Activated naive CD8-positive, alpha-beta T cell treated with anti-CD3 and anti-CD28 coated beads for 36 hours (primary cell): ENCODE data around the gene NPAS1. TPM values are rescaled to one million over a fixed set of nuclear protein-coding genes. Genes with fewer than 3 reads are reported as not detected.
"Not testable (repeated sequence)": the region's sequence is repeated elsewhere in the genome, so short reads cannot be mapped to it uniquely, and the experiment has no call there.

Experiments used
- DNase-seq: peaks from one replicate; pipeline ENCODE4 v3.0.0; 2021
- H3K27ac Mint-ChIP-seq: one replicate; pipeline ENCODE4 v1.8.0; 2022; ENCODE audit warnings: mild to moderate bottlenecking, moderate library complexity, mixed read lengths
- H3K27me3 Mint-ChIP-seq: one replicate; pipeline ENCODE4 v1.8.0; 2022; ENCODE audit warnings: mild to moderate bottlenecking, mixed read lengths
- H3K36me3 Mint-ChIP-seq: one replicate; pipeline ENCODE4 v1.8.0; 2021; ENCODE audit warnings: mild to moderate bottlenecking, mixed read lengths
- H3K4me1 Mint-ChIP-seq: one replicate; pipeline ENCODE4 v1.8.0; 2021; ENCODE audit warnings: mixed read lengths
- H3K4me3 Mint-ChIP-seq: one replicate; pipeline ENCODE4 v1.8.0; 2022; ENCODE audit warnings: mild to moderate bottlenecking, moderate library complexity, mixed read lengths
- H3K9me3 Mint-ChIP-seq: one replicate; pipeline ENCODE4 v1.8.0; 2022; ENCODE audit warnings: mixed read lengths
- total RNA-seq, 2 experiments: library from RNA; stranded (reverse); gene quantifications; one replicate each; pipeline ENCODE4 v1.2.3, GENCODE V29; 2021

Gene NPAS1
- total RNA-seq, 2 experiments from 2014 or later, result 0.52 to 0.91 TPM

- H3K9me3 Mint-ChIP-seq, result peaks cover 2% of the 10 kb centered on the region
- H3K36me3 Mint-ChIP-seq, result peaks cover 5% of the 10 kb centered on the region
- no peak overlapping the region for H3K27ac Mint-ChIP-seq
- no peaks in the 10 kb centered on the region for H3K27me3 Mint-ChIP-seq
- no peak overlapping the region for H3K4me3 Mint-ChIP-seq
- H3K4me1 Mint-ChIP-seq, result peaks cover 8% of the 10 kb centered on the region
- no peak for DNase-seq
Observed at GRCh38 chr19:47044946-47045866, 25.6 kb downstream of the NPAS1 start.

- Mint-ChIP-seq H3K27ac (no peak overlapping the region), H3K36me3 (peaks cover 5% of the 10 kb centered on the region), H3K4me3 (no peak overlapping the region), H3K27me3 (no peaks in the 10 kb centered on the region), H3K9me3 (peaks cover 2% of the 10 kb centered on the region), H3K4me1 (peaks cover 8% of the 10 kb centered on the region)
- DNase-seq, result no peak
Observed at GRCh38 chr19:47045867-47046470, 26.3 kb downstream of the NPAS1 start.

DNA sequence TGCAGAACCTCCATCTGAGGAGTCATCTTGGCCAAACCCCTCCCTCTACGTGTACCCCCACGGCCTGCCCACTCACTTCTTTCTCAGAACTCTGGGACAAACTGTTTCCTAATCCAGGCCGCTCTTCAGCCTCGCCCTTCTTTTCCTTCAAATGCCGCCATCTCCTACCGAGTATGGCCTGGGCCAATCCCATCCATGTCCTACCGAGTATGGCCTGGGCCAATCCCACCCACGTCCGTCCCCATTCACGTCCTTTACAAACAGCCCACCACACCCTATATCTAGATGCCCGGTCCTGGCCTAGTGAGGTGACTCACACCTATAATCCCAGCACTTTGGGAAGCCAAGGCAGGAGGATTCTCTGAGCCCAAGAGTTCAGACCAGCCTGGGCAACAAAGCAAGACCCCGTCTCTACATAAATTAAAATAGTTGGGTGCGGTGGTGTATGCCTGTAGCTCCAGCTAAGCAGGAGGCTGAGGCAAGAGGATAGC is 27.7 kb downstream of the NPAS1 start:
- Mint-ChIP-seq H3K4me3 (peak overlapping the region; percentile 93), H3K4me1 (peaks cover 8% of the 10 kb centered on the region), H3K27me3 (no peaks in the 10 kb centered on the region), H3K9me3 (peaks cover 2% of the 10 kb centered on the region), H3K27ac (no peak overlapping the region), H3K36me3 (peaks cover 5% of the 10 kb centered on the region)
- no peak for DNase-seq

GRCh38 chr19:47047763-47048405 is 28.2 kb downstream of the NPAS1 start:
- DNase-seq, result peak; percentile 82
- H3K4me1 Mint-ChIP-seq, result peaks cover 8% of the 10 kb centered on the region
- H3K4me3 Mint-ChIP-seq, result peak overlapping the region; percentile 93
- H3K36me3 Mint-ChIP-seq, result peaks cover 5% of the 10 kb centered on the region
- H3K27me3 Mint-ChIP-seq, result no peaks in the 10 kb centered on the region
- H3K9me3 Mint-ChIP-seq, result peaks cover 2% of the 10 kb centered on the region
- peak overlapping the region; percentile 88 for H3K27ac Mint-ChIP-seq

GRCh38 chr19:47049307-47049700 is 29.7 kb downstream of the NPAS1 start:
- peaks cover 2% of the 10 kb centered on the region for H3K9me3 Mint-ChIP-seq
- H3K4me3 Mint-ChIP-seq, result peak overlapping the region; percentile 93
- H3K4me1 Mint-ChIP-seq, result peaks cover 8% of the 10 kb centered on the region

GRCh38 chr19:47050562-47050961 is 30.9 kb downstream of the NPAS1 start:
- not testable (repeated sequence) for H3K4me1 Mint-ChIP-seq, H3K9me3 Mint-ChIP-seq, H3K4me3 Mint-ChIP-seq, H3K36me3 Mint-ChIP-seq, H3K27me3 Mint-ChIP-seq, DNase-seq, H3K27ac Mint-ChIP-seq

More at GRCh38 chr19:47049307-47049700, 29.7 kb downstream of the NPAS1 start:
- Mint-ChIP-seq H3K36me3 (peaks cover 5% of the 10 kb centered on the region), H3K27me3 (no peaks in the 10 kb centered on the region), H3K27ac (peak overlapping the region; percentile 77)
- DNase-seq, result no peak

DNA sequence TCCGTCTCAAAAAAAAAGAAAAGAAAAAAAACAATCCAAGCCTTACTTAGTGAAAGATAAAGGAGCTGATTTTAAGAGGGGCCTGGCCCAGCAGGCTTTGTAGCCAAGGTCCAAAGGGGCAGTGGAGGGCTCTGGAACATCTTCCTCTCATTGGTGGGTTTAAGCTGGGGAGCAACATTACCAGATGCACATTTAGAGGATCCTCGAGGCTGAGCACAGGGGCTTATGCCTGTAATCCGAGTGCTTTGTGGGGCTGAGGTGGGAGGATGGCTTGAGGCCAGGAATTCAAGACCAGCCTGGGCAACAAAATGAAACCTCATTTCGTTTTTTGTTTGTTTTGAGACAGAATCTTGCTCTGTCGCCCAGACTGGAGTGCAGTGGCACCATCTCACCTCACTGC is 36.8 kb downstream of the NPAS1 start:
- Mint-ChIP-seq H3K4me3 (no peak overlapping the region), H3K36me3 (no peaks in the 10 kb centered on the region), H3K4me1 (no peaks in the 10 kb centered on the region), H3K27me3 (no peaks in the 10 kb centered on the region), H3K9me3 (no peaks in the 10 kb centered on the region), H3K27ac (no peak overlapping the region)
- DNase-seq, result no peak

- H3K36me3 Mint-ChIP-seq, result no peaks in the 10 kb centered on the region
- H3K4me1 Mint-ChIP-seq, result no peaks in the 10 kb centered on the region
- DNase-seq, result no peak
- no peak overlapping the region for H3K27ac Mint-ChIP-seq
- no peak overlapping the region for H3K4me3 Mint-ChIP-seq
- H3K9me3 Mint-ChIP-seq, result no peaks in the 10 kb centered on the region
- H3K27me3 Mint-ChIP-seq, result no peaks in the 10 kb centered on the region
Observed at GRCh38 chr19:47057328-47057727, 37.7 kb downstream of the NPAS1 start.

DNA sequence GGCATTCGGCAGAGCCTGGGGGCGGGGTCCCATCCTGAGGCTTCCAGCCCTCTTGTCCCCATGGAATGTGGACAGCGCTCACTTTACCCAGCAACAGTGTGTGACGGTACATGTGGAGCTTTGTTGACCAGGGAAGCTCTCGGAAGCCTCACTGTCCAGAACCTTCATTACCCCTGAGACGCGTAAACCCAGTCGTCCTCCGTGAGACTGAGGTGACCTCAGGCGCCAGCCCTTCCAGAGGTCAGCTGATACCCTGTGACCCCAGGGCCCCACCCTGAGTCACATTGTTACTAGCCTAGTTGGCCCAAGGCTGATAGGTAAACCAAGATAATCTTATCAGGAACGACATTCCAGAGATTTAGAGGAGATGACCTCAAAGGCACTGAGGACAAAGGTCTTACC is 39.0 kb downstream of the NPAS1 start:
- H3K36me3 Mint-ChIP-seq, result no peaks in the 10 kb centered on the region
- no peaks in the 10 kb centered on the region for H3K27me3 Mint-ChIP-seq
- no peaks in the 10 kb centered on the region for H3K9me3 Mint-ChIP-seq
- no peak for DNase-seq
- H3K4me1 Mint-ChIP-seq, result no peaks in the 10 kb centered on the region
- no peak overlapping the region for H3K27ac Mint-ChIP-seq
- H3K4me3 Mint-ChIP-seq, result no peak overlapping the region

GRCh38 chr19:47063874-47064273 is 44.2 kb downstream of the NPAS1 start:
- H3K4me1 Mint-ChIP-seq, result no peaks in the 10 kb centered on the region
- H3K36me3 Mint-ChIP-seq, result peaks cover 2% of the 10 kb centered on the region
- no peak overlapping the region for H3K27ac Mint-ChIP-seq

DNA sequence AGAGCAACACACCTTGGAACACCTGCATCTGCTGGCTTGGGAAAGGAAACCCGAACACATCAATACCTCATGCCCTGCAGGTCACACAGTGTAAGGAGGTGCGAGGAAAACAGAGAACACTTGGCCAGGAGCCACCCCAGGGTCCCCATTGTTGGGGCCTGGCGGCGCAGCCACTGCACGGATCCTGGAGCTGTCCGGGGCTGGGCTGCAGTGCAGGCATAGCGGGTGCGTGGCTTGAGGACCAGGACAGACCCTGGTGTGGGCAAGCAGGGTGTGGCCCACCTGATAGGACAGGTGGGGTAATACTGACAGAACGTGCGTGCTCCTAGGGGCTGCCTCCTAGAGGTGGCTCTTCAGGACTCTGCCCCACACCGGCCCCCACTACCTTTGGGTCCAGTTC is 45.6 kb downstream of the NPAS1 start:
- no peaks in the 10 kb centered on the region for H3K4me1 Mint-ChIP-seq
- no peak for DNase-seq
- peaks cover 8% of the 10 kb centered on the region for H3K36me3 Mint-ChIP-seq
- H3K27ac Mint-ChIP-seq, result no peak overlapping the region
- H3K9me3 Mint-ChIP-seq, result no peaks in the 10 kb centered on the region
- no peaks in the 10 kb centered on the region for H3K27me3 Mint-ChIP-seq
- no peak overlapping the region for H3K4me3 Mint-ChIP-seq

More at GRCh38 chr19:47063874-47064273, 44.2 kb downstream of the NPAS1 start:
- DNase-seq, result no peak
- no peak overlapping the region for H3K4me3 Mint-ChIP-seq
- no peaks in the 10 kb centered on the region for H3K27me3 Mint-ChIP-seq
- no peaks in the 10 kb centered on the region for H3K9me3 Mint-ChIP-seq

DNA sequence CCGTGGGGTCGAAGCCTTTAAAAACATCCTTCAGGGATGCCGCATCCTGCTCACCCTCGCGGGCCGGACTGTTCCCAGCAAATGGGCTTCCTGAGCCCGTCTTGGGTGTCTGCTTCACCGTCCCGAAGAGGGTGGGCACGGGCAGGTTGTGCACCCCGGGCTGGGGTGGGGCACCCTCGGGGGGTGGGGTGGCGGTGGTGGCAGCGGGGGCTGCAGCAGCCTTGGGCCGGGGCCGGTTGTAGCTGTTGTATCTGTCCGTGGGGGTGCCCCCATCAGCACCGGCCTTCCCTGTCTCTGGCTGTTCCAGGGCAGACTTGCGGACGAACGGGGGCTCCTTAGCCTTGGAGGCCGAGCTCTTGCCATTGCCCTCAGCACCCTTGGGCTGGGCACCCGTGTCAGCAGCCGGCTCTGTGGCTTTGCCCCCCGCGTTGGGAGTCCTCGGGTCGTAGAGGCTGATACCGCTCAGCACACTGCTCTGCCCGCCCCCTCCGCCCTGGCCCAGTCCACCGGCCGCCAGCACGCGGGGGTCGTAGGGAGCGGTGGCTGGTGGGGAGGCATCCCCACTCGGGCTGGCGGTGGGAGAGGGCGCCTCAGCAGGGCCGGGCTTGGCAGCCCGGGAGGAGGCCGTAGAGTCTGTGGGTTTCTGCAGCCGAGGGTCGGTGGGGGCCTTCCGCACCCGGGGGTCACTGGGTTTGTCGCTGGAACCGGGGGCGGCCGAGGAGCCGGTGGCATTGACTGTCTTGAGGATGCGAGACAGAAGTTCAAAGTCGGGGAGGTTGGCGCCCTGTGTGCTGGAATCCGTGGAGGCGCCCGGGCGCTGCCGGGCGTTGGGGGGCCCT is 47.0 kb downstream of the NPAS1 start:
- Mint-ChIP-seq H3K4me1 (no peaks in the 10 kb centered on the region), H3K27me3 (no peaks in the 10 kb centered on the region), H3K27ac (no peak overlapping the region), H3K36me3 (peaks cover 16% of the 10 kb centered on the region), H3K9me3 (no peaks in the 10 kb centered on the region), H3K4me3 (no peak overlapping the region)
- no peak for DNase-seq

DNA sequence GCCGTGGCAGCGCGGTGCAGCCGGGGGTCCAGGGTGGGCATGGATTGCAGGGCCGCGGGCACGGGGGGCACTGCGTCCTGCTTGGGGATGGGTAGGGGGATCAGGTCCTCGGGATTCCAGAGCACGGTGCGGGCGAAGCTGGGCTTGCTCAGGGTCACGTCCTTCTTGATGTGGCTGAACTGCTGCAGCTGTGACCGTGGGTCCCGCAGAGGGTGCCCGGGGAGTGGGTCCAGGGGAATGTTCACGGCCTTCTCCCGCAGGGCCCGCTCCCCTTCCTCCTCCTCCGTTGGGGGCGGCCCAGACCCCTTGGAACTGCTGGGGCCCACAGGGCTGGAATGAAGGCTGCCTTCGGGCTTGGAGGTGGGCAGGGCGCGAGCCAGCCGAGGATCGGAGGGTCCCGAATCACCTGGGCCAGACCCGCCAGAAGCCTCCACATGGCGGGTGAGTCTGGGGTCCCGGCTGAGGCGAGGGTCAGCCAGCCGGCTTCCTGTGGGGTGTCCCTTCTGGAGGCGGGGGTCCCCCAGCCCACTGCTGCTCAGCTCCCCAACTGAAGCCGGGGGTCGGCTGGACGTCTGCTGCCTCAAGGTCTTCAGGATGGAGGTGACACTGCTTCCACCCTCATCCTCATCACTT is 47.7 kb downstream of the NPAS1 start:
- Mint-ChIP-seq H3K27ac (no peak overlapping the region), H3K4me1 (no peaks in the 10 kb centered on the region), H3K36me3 (peaks cover 16% of the 10 kb centered on the region), H3K9me3 (no peaks in the 10 kb centered on the region), H3K4me3 (no peak overlapping the region), H3K27me3 (no peaks in the 10 kb centered on the region)
- DNase-seq, result no peak

GRCh38 chr19:47068246-47068645 is 48.6 kb downstream of the NPAS1 start:
- DNase-seq, result no peak
- no peak overlapping the region for H3K27ac Mint-ChIP-seq
- no peaks in the 10 kb centered on the region for H3K9me3 Mint-ChIP-seq
- H3K27me3 Mint-ChIP-seq, result no peaks in the 10 kb centered on the region
- H3K4me3 Mint-ChIP-seq, result no peak overlapping the region
- H3K4me1 Mint-ChIP-seq, result no peaks in the 10 kb centered on the region
- H3K36me3 Mint-ChIP-seq, result peaks cover 16% of the 10 kb centered on the region
